HT1080 (cell line): ENCODE results near the gene CDC42BPB. TPM values are rescaled to one million over a fixed set of nuclear protein-coding genes. Genes with fewer than 3 reads are reported as not detected.

Source experiments
- DNase-seq: peaks from one replicate; pipeline ENCODE4 v3.0.0-alpha.2; 2015; ENCODE audit warnings: low read depth
- total RNA-seq: library from RNA; depleted of rRNA; stranded (reverse); fragments of >200 nt; shearing (Covaris generic); gene quantifications from 2 replicates; pipeline ENCODE4 v1.2.3, GENCODE V29; 2014

The CDC42BPB gene
- total RNA-seq, 1 experiment from 2014 or later: 54.3 TPM

DNA sequence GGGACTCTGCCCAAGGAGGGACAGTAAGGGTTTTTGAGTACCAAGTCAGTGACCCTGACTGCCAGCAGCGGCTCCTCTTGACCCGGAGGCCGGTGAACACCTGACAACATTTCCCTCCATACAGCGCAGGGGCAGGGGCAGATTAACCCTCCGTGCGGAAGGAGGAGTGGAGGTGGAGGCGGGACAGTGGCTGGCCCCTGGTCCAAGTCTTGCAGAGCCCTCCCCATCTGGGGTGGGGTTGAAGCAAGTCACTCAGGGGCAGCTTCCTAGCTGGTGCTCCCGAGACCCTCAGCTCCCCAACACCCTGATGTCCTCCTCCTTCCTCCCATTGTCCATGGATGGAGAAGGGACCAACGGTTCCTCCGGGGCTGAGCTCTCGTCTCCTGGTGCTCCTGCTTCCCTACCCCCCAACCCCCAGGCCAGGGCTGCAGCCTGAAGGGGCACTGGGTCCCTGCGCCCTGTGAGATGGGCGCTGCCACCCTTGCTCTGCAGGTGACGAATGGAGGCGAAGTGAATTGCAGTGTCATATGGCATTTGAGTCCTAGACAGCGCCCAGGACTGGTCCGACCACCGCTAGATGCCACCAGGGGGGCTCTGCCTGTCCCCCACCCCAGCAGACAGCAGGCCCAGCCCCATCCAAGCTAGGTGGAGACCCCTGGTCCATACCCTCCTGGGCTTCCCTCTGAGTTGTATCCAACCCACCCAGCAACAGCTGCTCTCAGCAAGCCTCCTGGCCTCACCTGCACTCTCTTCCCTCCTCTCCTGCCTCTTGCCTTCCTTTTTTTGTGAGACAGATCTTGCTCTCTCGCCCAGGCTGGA is 141.8 kb downstream of the CDC42BPB start:
- no peak for DNase-seq

DNA sequence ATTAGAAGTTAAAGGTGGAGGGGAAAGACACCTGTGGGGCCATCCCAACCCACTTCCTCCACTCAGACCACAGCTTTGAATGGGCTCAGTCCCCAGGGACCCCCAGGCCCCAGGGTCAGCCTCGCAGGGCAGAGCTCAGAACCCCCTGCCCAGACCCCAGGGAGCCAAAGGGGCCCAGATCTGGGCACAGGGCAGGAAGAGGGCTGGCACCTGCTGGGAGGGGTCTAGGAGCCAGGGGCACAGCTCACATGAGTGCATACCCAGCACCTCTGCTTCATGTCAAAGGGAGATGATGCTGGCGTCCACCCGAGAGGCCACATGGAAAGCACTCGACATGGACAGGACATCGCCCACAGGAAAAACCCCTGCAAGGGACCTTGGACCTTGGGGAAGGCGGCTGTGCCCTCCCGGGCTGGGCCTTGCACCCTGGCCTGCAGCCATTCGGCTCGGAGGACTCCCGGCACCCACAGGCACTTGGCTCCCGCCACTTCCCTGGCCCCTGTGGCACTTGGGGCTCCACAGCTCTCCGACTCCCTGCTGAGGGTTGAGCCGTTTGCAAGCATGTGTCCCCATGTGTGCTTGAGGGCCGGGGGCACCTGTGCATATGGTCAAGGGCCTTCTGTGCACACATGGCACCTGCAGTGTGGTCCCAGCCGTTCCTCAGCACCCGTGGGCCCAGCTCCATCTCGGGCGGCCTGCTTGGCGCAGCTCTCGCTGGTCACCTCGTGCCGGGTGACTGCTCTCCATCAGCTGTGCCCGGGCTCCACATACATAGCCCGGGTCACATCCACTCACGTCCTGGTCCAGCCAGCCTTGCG is 142.7 kb downstream of the CDC42BPB start:
- no peak for DNase-seq

GRCh38 chr14:102913341-102914211 is 143.8 kb downstream of the CDC42BPB start:
- DNase-seq: no peak

GRCh38 chr14:102911991-102912761 is 145.2 kb downstream of the CDC42BPB start:
- DNase-seq: no peak

DNA sequence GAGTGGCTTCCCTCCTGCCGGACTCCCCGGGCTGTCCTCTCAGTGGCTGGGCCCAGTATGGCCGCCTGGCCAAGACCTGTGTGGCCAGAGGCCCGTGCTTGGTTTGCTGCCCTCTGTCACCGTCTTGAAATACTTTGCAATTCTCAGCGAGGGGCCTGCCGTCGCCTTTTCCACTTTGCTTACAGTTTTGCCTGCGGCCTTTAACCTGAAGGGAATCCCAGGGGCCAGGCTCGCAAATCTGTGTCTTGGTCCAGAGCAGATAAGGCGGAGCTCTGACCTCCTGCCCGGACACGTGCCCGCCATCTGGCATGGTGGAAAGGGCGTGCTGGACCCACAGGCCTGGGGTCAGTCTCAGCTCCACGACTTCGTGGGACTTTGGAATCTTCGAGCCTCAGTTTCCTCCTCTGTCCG is 145.8 kb downstream of the CDC42BPB start:
- DNase-seq: no peak

- DNase-seq: no peak
Measured at GRCh38 chr14:102910442-102910841, 146.9 kb downstream of the CDC42BPB start.

- DNase-seq: no peak
Measured at GRCh38 chr14:102909911-102910310, 147.4 kb downstream of the CDC42BPB start.

DNA sequence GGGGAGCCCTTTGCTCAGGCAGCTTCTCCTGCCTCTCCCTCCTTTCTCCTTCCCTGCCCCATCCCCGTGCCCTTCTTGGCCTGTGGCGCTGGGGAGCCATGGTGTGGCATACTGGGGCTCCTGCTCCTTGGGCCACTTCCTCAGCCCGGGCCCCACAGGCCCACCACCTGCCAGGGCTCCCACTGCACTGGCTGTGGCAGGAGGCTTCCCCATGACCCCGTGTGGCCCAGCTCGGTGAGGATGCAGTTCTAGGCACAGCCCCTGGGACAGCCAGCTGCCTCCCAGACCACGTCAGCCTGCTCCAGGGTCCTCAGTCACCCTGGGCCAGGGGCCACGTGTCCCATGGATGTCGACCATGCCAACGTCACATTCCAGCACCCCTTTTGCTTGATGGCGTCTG is 147.9 kb downstream of the CDC42BPB start:
- DNase-seq: no peak

DNA sequence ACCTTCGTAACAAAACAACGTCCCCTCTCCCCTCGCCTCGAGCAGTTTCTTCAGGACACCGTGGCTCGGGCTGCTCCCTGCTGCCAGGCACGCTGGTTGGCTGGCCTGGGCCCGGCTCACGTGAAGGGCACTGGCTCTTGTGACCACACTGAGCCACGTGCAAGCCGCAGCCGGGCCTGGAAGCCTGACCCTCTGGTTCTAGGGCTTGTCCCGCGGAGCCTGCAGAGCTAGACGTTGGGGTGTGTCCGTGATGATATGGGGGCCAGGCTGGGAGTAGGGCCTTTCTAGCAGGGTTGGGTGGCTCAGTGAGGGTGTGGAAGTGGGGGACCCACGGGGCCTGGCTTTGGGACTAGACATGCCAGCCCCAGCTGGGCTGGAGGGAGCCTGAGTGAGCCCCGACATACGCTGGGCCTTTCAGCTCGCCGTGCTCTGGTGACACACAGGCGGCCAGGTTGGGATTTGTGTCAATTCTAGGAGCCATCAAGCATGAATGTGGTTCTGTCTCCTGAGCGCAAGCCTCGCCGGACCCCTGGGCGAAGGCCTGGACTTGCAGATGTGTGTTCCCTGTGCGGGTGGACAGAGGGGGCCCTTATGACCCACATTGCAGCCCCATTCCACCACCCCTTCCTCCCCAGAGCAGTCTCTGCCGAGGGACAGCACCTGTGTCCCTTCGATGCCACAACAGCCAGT is 148.4 kb downstream of the CDC42BPB start:
- no peak for DNase-seq

DNA sequence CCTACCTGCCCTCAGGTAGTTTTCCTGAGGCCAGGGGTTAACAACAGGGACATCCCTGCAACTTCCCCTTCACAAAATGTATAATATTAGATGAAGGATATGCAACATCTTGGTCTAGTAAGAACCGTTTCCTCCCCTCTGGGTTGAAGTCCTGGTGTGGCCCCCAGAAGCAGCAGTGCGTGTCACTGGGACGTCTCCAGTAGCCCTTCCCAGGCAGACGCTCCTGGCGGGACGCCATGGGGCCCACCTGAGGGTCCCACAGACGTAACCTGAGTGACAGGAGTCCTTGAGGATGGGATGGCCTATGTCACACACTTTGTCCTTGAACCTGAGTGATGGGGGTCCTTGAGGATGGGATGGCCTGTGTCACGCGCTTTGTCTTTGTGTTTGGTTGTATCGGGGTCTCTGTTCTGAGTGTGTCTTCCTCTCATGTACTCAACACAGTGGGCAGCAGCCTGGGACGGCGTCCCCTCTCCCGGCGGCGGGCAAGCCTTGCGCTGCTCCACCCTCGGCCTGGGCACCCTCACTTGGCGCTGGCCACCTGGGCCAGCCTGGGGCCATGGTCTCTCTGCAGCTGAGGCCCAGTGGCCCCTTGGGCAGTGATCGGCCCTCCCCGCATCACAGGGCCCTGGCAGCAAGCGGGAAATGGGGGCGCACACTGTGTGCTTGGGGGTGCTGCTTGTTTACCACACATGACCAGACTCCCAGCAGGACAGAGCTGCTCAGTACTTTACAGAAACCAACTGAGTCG is 149.2 kb downstream of the CDC42BPB start:
- no peak for DNase-seq

DNA sequence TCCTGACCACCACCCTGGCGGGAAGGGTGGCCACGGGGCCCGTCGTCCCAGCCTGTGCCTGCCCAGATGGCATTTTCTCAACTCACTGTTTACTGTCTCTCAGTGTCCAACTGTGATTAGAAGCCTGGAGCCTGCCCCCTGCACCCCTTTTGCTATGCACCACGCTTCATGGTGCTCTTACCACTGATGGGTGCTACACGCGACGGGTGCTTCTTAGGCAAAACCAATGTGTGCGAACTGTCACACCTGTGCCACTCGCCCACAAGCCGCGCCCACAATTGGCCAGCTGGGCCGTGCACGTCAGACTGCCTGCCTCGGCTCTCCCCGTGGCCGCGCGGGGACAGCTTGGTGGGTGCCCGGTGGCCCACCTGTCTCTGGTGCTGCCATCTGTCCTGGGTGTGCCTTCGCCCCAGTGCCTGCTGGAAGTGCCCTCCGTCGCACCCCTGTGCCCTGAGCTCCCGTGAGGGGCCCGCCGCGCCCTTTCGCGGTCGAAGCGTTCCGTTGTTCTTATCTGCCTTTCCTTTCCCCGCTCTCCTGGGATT is 150.0 kb downstream of the CDC42BPB start:
- DNase-seq: no peak

- DNase-seq: no peak
Measured at GRCh38 chr14:102906616-102907302, 150.6 kb downstream of the CDC42BPB start.

- no peak for DNase-seq
Measured at GRCh38 chr14:102905116-102906108, 151.9 kb downstream of the CDC42BPB start.

DNA sequence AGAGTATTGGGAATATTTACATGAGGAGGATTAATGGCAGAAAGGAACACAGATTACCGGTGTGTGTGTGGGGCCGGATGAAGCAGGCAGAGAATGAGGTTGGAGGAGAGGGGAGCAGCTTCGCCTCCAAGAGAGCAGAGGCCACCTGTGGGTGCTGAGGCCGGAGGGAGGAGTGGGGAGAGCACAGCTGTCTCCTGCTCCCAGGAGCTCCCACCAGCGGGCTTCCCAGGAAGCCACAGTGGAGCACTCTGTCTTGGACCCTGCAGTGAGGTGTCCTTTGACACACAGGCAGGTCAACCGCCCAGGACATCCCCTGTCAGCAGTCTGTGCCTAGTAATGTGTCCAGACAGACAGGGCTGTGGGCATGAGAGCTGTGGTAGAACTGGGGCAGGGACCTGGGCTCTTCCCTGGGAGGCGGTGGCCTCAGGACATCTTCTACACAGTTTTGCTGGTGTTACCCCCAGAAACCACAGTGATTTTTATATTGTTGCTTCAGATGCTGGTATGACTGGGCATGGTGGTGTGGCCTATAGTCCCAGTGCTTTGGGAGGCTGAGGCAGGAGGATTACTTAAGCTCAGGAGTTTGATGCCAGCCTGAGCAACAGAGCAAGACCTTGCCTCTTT is 153.3 kb downstream of the CDC42BPB start:
- no peak for DNase-seq

DNA sequence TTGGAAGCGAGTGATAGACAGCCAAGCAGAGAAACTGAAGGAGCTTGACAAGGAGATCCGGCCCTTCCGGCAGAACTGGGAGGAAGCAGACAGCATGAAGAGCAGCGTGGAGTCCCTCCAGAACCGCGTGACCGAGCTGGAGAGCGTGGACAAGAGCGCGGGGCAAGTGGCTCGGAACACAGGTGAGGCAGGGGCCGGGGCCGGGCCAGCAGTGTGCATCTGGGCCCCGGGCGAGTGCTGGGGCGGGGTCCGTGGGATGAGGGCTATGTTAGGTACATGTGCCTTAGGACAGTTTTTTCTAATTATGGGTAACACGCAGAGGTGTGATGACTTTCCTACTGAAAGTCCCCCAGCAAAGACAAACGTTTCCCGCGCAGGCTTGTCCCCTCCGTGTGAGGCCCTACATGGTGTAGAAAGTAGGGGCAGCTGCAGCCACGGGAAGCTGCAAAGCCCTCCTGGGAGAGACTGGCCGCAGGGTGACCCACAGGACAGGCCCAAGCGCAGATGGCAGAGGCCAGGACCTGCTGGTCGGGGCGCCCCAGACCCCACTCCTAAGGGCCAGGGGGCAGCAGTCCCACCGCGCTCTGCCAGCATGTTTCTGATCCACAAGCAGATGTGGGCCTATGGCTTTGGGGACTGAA is 154.0 kb downstream of the CDC42BPB start:
- no peak for DNase-seq

- DNase-seq: no peak
Measured at GRCh38 chr14:102902523-102903247, 154.7 kb downstream of the CDC42BPB start.
